ENCODE measurements around the gene SYNM.

Gene SYNM

GRCh38 chr15:99155961-99156443 lies 51.1 kb downstream of the SYNM start:
- H3K27ac ChIP-seq = peak overlapping the region; percentile 53
- TF ChIP-seq CTCF (conservative IDR thresholded peaks at IDR 0.05) (no peak), ZFX (IDR thresholded peaks at IDR 0.05) (no peak)

- TF ChIP-seq ZFX (IDR thresholded peaks at IDR 0.05) (no peak), CTCF (conservative IDR thresholded peaks at IDR 0.05) (no peak)
- H3K27ac ChIP-seq = no peak overlapping the region
Observed at GRCh38 chr15:99157456-99157855, 52.6 kb downstream of the SYNM start.

GRCh38 chr15:99158626-99159412 lies 53.9 kb downstream of the SYNM start:
- TF ChIP-seq ZFX (IDR thresholded peaks at IDR 0.05) (no peak), CTCF (conservative IDR thresholded peaks at IDR 0.05) (no peak)

GRCh38 chr15:99163271-99164062 lies 58.6 kb downstream of the SYNM start:
- TF ChIP-seq ZFX (IDR thresholded peaks at IDR 0.05) = no peak
- TF ChIP-seq CTCF (conservative IDR thresholded peaks at IDR 0.05) = no peak
- no peak overlapping the region for H3K27ac ChIP-seq

More at GRCh38 chr15:99158626-99159412, 53.9 kb downstream of the SYNM start:
- no peak overlapping the region for H3K27ac ChIP-seq

GRCh38 chr15:99164119-99164518 lies 59.2 kb downstream of the SYNM start:
- no peak overlapping the region for H3K27ac ChIP-seq
- TF ChIP-seq CTCF (conservative IDR thresholded peaks at IDR 0.05) = no peak
- no peak for TF ChIP-seq ZFX (IDR thresholded peaks at IDR 0.05)

- TF ChIP-seq CTCF (conservative IDR thresholded peaks at IDR 0.05) (no peak), ZFX (IDR thresholded peaks at IDR 0.05) (no peak)
- H3K27ac ChIP-seq = no peak overlapping the region
Observed at GRCh38 chr15:99165020-99165790, 60.3 kb downstream of the SYNM start.
